Umbilical cord (tissue), 2 donors: ENCODE measurements around the gene EPB41L3. TPM values are rescaled to one million over a fixed set of nuclear protein-coding genes. Genes with fewer than 3 reads are reported as not detected.

Experiments
- DNase-seq: peaks from one replicate; pipeline ENCODE4 v3.0.0-alpha.2; 2015; ENCODE audit warnings: low spot score
- total RNA-seq: library from RNA; depleted of rRNA; stranded (reverse); fragments of >200 nt; gene quantifications from one replicate; pipeline ENCODE4 v1.2.3, GENCODE V29; 2014; ENCODE audit warnings: low replicate concordance; ENCODE audit not compliant: insufficient read depth

The EPB41L3 gene
- total RNA-seq, 1 donor from 2014 or later, result 68.9 TPM

DNA sequence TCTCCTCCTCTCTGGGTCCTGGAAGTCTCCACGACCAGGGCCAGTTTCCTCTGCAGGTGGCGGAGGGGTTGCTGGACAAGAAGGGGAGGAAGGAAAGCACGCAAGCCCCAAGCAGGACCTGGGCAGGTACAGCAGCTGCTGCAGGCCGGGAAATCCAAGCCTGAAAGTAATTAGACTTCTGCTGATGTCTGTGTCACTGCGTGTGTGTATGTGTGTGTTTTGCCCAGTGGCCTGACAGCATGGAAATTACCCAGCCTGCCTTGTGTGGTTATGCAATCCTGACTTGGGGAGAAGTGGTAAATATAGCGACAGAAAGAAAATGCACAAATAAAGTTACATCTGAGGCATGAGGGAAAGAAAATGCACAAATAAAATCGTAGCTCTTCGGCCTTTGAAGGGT, 126.5 kb downstream of the EPB41L3 start:
- DNase-seq, result peak; percentile 47

DNA sequence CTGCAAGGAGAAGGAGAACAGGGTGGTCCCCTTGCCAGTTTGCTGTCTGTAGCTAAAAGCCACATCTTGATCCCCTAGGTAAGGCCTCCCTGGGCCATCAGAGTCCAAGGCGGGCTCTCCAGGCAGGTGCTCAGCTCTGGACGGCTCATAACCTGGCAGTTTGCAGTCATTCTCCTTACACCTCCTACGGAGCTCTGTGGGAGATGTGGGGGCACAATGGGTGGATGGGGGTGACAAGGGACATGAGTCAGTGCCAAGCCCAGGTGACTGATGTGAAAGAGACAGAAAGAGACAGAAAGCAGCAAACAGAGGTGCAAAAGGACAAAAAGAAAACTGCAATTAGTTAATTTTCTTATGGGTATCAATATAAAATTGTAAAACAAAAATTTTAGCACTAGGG, 127.7 kb downstream of the EPB41L3 start:
- no peak for DNase-seq

GRCh38 chr18:5415665-5416064, 128.1 kb downstream of the EPB41L3 start:
- DNase-seq, result no peak

DNA sequence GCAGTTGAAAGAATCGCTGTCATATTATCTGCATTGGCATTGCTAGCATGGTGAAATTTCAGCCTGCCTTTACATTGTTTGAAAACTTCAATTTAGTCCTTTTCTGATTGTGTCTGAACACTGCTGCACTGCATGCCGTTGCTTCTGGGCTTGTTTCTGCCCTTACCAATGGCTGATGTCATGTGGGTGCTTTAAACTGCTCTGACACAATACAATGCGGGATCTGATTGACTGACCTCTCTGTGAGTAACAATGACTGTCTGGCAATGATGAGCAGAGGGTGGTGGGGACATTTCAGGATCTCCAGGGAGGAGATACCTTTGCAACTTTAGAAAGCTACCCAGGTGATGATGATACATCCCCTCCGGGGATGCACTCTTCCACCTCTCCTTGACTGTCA, 128.8 kb downstream of the EPB41L3 start:
- DNase-seq, result no peak

DNA sequence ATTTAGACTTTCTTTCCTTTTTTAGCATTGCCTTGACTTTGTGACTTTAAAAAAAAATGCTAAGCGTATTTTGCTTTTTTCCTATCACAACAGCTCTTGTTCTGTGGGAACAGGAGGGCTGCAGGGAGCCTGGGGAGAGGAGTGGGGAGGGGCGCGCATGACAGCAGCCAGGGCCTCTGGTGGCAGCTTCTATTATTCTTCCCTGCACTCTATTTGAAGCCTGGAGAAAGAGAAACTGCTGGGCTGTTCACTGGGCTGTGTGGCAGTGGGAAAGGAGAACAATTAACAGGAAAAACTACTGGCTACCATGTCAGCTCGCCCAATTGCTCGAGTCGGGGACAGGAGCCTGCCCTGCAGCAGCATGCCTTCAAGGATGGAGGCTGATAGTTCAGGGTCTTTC, 129.3 kb downstream of the EPB41L3 start:
- DNase-seq, result no peak

DNA sequence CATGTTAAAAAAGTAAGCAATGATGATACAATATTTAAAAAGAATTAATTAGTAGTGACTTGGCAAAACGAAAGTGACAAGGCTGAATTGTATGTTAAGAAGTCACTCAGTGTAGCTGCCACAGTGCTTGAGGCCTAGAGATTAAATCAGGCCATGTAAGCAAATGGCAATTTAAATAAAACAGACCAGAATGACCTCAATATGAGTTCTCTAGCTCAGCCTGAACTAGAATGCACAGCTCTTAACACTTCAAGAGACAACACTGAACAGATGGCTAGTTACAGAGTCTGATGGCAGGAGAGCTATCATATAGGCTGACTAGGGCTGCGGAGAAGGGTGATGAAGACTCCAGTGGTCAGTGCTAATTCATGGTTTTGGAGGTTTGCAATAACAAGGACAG, 130.3 kb downstream of the EPB41L3 start:
- DNase-seq, result peak; percentile 7

GRCh38 chr18:5410582-5410981, 133.2 kb downstream of the EPB41L3 start:
- no peak for DNase-seq

DNA sequence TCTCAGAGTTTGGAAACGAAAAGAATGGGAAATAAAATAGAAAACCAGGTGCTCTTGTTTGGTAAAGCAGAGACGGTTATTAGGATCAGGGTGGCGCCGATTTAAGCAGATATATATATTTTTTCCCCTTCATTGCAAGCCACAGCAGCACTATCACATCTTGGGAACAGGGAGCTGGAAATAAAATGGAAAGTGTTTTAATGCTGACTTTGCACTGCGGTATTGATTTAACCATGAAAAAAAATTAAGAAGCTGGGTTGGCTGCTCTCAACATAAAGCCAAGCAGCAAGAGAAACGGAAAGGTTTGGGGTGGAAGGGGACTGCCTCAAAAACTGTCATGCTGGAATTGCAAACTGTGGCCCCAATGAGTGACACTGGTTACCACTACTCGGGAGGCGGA, 145.5 kb downstream of the EPB41L3 start:
- DNase-seq, result no peak

DNA sequence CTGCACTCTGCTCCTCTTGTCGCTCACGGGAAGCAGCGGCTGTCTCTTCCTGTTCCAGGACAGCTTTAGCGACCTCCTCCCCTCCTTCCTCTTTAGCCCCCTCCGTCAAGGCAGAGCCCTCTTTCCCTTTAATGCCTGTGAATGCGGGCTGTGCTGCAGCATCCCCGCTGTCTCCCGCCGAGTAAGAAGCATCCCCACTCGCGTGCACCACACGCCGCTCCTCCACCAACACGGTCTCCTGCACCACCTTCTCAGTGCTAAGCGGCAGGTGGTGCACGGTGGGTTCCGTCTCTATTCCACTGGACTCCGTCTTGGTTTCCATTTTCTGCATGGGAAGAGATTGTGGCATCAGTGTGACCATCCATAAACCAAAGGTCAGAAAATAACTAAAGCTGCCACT, 146.7 kb downstream of the EPB41L3 start:
- no peak for DNase-seq

GRCh38 chr18:5395860-5396448, 147.8 kb downstream of the EPB41L3 start:
- no peak for DNase-seq

GRCh38 chr18:5393779-5394178, 150.0 kb downstream of the EPB41L3 start:
- DNase-seq, result no peak

DNA sequence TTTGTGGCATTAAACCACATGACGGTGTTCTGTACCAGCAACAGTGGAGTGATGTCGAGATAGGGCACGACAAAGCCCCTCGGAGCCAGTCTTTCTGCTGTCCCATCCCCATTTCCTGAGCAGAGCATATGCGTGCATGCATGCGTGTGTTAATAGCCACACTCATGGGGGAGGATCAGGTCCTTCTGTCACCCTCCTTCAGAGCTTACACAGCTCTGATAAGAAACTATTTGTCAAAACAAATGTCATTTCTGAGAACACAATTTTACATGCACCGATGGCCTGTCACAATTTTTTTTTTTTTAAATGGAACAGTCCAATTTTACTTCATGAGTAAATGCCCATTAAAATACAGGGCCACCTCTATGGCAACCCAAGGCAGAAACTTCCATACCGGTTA, 152.4 kb downstream of the EPB41L3 start:
- no peak for DNase-seq

GRCh38 chr18:5389356-5389755, 154.4 kb downstream of the EPB41L3 start:
- DNase-seq, result no peak

DNA sequence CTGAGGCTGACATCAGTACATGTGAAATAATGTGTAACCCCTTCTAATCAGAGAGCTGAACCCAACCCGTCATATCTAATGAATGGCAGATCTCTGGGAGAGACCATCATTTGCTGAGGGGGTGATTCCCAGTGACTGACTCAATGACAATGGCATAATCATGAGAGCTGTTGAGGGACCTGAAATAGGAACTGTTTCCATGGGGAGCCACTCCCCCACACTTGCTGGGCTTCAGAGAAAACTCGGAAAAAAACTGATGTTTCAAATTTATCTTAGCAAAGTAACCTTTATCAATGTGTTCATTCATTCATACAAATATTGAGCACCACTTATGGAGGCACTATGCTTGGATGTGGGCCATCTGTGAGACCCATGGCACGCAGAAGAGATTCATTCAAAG, 154.9 kb downstream of the EPB41L3 start:
- DNase-seq, result no peak

DNA sequence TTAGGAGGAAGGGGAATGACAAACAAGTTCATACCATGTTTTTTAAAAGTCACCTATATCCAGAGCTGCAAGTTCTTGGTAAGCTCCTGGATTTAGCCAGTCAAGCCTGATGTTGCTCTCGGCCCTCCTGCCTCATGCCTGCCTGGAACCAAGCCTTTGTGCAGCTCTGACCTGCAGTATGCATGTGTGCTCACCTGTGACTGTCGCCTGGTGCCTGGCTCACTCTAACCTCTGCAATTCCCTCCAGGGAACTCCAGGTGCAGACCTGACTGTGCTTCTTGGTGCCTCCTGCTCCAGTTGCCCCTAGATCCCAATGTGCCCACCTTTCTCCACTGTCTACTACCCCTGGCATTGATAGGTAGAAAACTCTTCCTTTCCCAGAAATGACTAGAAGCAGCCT, 163.2 kb downstream of the EPB41L3 start:
- DNase-seq, result no peak

DNA sequence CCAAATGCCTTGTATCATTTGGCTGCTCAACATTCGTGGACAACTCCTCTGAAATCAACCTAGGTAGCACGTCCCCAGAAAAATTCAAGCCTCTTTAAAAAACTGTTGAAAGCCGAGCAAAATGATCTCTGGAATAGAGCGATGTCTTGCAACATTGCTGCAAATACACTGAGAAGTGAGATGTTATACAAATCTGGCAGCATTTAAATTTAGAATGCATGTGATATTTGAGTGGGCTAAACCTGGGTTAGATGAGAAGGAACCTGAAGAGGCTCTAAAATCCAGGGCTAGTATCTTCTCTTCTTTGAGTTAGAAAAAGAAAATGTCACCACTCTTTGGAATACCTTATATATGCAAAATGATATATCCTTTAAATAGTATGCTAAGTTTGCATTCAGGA, 166.8 kb downstream of the EPB41L3 start:
- no peak for DNase-seq

GRCh38 chr18:5370332-5370731, 173.5 kb downstream of the EPB41L3 start:
- peak; percentile 7 for DNase-seq

GRCh38 chr18:5369513-5369912, 174.3 kb downstream of the EPB41L3 start:
- no peak for DNase-seq

DNA sequence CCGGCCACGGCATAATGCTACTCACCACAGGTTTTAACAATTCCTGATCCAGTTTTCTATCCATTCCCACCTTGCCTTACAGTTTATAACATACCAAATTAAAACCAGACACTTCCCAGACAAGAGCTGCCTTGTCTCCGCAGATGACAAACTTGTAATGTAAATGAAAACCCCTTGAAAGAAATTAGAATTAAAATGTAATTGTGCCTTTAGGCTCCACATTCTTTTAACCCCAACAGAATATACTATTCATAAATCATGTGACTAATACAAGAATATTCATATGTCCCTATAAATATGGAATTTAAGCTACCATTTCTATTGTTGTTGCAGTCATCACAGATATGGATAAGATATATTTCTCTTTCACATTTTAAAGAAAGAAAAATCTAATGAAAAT, 178.4 kb downstream of the EPB41L3 start:
- DNase-seq, result no peak

DNA sequence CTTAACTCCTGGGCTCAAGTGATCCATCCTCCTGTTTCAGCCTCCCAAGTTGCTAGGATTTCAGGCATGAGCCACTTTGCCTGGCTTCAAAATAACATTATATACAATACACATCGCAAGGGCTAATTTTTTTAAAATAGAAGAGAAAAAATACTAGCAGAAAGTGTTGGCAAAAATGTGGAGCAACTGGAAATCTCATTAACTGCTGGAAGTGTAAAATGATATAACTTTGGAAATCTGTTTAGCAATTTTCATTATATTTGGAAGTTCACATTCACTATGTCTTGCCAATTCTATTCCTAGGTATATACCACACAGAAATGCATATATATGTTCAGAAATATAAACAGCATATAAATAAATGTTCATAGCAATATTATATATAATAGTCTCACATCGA, 193.2 kb downstream of the EPB41L3 start:
- DNase-seq, result no peak
